ENCODE measurements around the gene HSD3B1. TPM values are rescaled to one million over a fixed set of nuclear protein-coding genes. Genes with fewer than 3 reads are reported as not detected.

The HSD3B1 gene
- total RNA-seq, 1 experiment from 2014 or later, result not detected

DNA sequence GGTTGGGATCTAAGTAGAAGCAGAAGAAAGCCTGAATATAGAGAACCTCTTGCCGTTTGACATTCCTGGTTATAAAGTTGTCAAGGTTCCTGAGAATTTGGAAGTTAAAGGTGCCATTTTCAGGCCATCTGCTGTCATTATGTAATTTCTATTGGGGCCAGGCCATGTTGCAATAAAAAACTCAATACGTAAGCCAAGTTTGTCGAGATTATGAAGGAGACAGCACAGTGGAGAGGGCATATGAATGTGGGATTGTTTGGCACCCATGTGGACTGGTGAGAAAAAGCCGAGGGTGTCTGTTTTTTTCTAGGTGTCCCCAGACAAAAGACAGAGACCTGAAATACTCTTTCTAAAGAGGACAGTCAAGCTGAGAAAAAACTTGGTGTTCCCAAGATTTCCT lies 18.8 kb upstream of the HSD3B1 start:
- Mint-ChIP-seq H3K4me3 (no peak overlapping the region), H3K27me3 (ENCODE audit: low read depth) (peaks cover 3% of the 10 kb centered on the region; the same call in 1 of the 2 replicates), H3K36me3 (no peaks in the 10 kb centered on the region), H3K9me3 (no peaks in the 10 kb centered on the region), H3K27ac (no peak overlapping the region), H3K4me1 (peaks cover 9% of the 10 kb centered on the region)
- TF ChIP-seq, protein P1, sequence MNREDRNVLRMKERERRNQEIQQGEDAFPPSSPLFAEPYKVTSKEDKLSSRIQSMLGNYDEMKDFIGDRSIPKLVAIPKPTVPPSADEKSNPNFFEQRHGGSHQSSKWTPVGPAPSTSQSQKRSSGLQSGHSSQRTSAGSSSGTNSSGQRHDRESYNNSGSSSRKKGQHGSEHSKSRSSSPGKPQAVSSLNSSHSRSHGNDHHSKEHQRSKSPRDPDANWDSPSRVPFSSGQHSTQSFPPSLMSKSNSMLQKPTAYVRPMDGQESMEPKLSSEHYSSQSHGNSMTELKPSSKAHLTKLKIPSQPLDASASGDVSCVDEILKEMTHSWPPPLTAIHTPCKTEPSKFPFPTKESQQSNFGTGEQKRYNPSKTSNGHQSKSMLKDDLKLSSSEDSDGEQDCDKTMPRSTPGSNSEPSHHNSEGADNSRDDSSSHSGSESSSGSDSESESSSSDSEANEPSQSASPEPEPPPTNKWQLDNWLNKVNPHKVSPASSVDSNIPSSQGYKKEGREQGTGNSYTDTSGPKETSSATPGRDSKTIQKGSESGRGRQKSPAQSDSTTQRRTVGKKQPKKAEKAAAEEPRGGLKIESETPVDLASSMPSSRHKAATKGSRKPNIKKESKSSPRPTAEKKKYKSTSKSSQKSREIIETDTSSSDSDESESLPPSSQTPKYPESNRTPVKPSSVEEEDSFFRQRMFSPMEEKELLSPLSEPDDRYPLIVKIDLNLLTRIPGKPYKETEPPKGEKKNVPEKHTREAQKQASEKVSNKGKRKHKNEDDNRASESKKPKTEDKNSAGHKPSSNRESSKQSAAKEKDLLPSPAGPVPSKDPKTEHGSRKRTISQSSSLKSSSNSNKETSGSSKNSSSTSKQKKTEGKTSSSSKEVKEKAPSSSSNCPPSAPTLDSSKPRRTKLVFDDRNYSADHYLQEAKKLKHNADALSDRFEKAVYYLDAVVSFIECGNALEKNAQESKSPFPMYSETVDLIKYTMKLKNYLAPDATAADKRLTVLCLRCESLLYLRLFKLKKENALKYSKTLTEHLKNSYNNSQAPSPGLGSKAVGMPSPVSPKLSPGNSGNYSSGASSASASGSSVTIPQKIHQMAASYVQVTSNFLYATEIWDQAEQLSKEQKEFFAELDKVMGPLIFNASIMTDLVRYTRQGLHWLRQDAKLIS (CRISPR knock-in tag; IDR thresholded peaks at IDR 0.05; ENCODE audit: borderline replicate concordance), result no peak
- TF ChIP-seq HMGA2 (CRISPR knock-in tag; IDR thresholded peaks at IDR 0.05) (no peak), GRHL2 (CRISPR knock-in tag; IDR thresholded peaks at IDR 0.05; ENCODE audit: insufficient replicate concordance, severe bottlenecking) (no peak), ATF1 (CRISPR knock-in tag; IDR thresholded peaks at IDR 0.05) (no peak), ZNF263 (CRISPR knock-in tag; IDR thresholded peaks at IDR 0.05; ENCODE audit: low read depth) (no peak), EMX1 (CRISPR knock-in tag; IDR thresholded peaks at IDR 0.05) (no peak)
- TF ChIP-seq, protein P2, sequence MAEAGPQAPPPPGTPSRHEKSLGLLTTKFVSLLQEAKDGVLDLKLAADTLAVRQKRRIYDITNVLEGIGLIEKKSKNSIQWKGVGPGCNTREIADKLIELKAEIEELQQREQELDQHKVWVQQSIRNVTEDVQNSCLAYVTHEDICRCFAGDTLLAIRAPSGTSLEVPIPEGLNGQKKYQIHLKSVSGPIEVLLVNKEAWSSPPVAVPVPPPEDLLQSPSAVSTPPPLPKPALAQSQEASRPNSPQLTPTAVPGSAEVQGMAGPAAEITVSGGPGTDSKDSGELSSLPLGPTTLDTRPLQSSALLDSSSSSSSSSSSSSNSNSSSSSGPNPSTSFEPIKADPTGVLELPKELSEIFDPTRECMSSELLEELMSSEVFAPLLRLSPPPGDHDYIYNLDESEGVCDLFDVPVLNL (CRISPR knock-in tag; IDR thresholded peaks at IDR 0.05; ENCODE audit: borderline replicate concordance, low read depth), result no peak
- TF ChIP-seq, protein P3, sequence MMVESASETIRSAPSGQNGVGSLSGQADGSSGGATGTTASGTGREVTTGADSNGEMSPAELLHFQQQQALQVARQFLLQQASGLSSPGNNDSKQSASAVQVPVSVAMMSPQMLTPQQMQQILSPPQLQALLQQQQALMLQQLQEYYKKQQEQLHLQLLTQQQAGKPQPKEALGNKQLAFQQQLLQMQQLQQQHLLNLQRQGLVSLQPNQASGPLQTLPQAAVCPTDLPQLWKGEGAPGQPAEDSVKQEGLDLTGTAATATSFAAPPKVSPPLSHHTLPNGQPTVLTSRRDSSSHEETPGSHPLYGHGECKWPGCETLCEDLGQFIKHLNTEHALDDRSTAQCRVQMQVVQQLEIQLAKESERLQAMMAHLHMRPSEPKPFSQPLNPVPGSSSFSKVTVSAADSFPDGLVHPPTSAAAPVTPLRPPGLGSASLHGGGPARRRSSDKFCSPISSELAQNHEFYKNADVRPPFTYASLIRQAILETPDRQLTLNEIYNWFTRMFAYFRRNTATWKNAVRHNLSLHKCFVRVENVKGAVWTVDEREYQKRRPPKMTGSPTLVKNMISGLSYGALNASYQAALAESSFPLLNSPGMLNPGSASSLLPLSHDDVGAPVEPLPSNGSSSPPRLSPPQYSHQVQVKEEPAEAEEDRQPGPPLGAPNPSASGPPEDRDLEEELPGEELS (CRISPR knock-in tag; IDR thresholded peaks at IDR 0.05), result no peak
- ChIA-PET POLR2A (no interaction called here), CTCF (interaction anchor here (1.0 kb wide), 1 partner anchor 12 kb away, joined by 3 read pairs; no protein-coding TSS in a partner anchor)
- DNase-seq (ENCODE audit: low spot score) (no peak), ATAC-seq (no peak)

DNA sequence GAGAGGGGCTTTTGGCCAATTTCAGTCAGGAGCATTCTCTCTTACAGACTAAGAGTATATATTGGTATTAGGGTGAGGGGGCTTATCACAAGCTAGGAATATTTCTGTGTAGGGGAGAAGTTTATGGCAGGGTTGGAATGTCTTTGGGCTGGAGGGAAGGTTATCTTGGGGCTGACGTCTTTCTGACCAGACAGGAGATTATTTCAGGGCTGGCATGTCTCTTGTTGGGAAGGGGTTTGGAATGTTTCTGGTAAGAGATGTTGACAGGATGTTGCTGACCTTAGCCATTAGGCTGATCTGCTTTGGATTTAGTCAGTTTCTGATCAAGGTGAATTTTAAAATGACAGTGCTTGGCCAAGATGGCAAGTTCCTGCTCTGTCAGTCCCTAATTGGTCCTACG lies 17.8 kb upstream of the HSD3B1 start:
- H3K4me1 Mint-ChIP-seq, result no peaks in the 10 kb centered on the region
- DNase-seq (ENCODE audit: low spot score) (no peak), ATAC-seq (no peak)
- H3K36me3 Mint-ChIP-seq, result no peaks in the 10 kb centered on the region
- no peak overlapping the region for H3K4me3 Mint-ChIP-seq
- no peak overlapping the region for H3K27ac Mint-ChIP-seq
- ChIA-PET POLR2A (no interaction called here), CTCF (no interaction called here)
- peaks cover under 1% of the 10 kb centered on the region; the same call in 1 of the 2 replicates for H3K9me3 Mint-ChIP-seq
- peaks cover 3% of the 10 kb centered on the region; the same call in 1 of the 2 replicates for H3K27me3 Mint-ChIP-seq (ENCODE audit: low read depth)
- TF ChIP-seq GABPB1 (CRISPR knock-in tag; IDR thresholded peaks at IDR 0.05) (no peak), ZNF317 (CRISPR knock-in tag; IDR thresholded peaks at IDR 0.05; ENCODE audit: borderline replicate concordance, low read depth) (no peak), ZNF263 (CRISPR knock-in tag; IDR thresholded peaks at IDR 0.05; ENCODE audit: low read depth) (no peak), ETV6 (CRISPR knock-in tag; IDR thresholded peaks at IDR 0.05) (no peak), FOXK1 (CRISPR knock-in tag; IDR thresholded peaks at IDR 0.05) (no peak), NR2C2 (CRISPR knock-in tag; IDR thresholded peaks at IDR 0.05) (no peak)
- TF ChIP-seq, protein P4, sequence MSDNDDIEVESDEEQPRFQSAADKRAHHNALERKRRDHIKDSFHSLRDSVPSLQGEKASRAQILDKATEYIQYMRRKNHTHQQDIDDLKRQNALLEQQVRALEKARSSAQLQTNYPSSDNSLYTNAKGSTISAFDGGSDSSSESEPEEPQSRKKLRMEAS (CRISPR knock-in tag; IDR thresholded peaks at IDR 0.05), result no peak
- TF ChIP-seq, protein P5, sequence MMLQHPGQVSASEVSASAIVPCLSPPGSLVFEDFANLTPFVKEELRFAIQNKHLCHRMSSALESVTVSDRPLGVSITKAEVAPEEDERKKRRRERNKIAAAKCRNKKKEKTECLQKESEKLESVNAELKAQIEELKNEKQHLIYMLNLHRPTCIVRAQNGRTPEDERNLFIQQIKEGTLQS (CRISPR knock-in tag; conservative IDR thresholded peaks at IDR 0.05), result no peak
- TF ChIP-seq, protein P6, sequence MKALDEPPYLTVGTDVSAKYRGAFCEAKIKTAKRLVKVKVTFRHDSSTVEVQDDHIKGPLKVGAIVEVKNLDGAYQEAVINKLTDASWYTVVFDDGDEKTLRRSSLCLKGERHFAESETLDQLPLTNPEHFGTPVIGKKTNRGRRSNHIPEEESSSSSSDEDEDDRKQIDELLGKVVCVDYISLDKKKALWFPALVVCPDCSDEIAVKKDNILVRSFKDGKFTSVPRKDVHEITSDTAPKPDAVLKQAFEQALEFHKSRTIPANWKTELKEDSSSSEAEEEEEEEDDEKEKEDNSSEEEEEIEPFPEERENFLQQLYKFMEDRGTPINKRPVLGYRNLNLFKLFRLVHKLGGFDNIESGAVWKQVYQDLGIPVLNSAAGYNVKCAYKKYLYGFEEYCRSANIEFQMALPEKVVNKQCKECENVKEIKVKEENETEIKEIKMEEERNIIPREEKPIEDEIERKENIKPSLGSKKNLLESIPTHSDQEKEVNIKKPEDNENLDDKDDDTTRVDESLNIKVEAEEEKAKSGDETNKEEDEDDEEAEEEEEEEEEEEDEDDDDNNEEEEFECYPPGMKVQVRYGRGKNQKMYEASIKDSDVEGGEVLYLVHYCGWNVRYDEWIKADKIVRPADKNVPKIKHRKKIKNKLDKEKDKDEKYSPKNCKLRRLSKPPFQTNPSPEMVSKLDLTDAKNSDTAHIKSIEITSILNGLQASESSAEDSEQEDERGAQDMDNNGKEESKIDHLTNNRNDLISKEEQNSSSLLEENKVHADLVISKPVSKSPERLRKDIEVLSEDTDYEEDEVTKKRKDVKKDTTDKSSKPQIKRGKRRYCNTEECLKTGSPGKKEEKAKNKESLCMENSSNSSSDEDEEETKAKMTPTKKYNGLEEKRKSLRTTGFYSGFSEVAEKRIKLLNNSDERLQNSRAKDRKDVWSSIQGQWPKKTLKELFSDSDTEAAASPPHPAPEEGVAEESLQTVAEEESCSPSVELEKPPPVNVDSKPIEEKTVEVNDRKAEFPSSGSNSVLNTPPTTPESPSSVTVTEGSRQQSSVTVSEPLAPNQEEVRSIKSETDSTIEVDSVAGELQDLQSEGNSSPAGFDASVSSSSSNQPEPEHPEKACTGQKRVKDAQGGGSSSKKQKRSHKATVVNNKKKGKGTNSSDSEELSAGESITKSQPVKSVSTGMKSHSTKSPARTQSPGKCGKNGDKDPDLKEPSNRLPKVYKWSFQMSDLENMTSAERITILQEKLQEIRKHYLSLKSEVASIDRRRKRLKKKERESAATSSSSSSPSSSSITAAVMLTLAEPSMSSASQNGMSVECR (CRISPR knock-in tag; IDR thresholded peaks at IDR 0.05; ENCODE audit: borderline replicate concordance), result no peak
- TF ChIP-seq, protein P7, sequence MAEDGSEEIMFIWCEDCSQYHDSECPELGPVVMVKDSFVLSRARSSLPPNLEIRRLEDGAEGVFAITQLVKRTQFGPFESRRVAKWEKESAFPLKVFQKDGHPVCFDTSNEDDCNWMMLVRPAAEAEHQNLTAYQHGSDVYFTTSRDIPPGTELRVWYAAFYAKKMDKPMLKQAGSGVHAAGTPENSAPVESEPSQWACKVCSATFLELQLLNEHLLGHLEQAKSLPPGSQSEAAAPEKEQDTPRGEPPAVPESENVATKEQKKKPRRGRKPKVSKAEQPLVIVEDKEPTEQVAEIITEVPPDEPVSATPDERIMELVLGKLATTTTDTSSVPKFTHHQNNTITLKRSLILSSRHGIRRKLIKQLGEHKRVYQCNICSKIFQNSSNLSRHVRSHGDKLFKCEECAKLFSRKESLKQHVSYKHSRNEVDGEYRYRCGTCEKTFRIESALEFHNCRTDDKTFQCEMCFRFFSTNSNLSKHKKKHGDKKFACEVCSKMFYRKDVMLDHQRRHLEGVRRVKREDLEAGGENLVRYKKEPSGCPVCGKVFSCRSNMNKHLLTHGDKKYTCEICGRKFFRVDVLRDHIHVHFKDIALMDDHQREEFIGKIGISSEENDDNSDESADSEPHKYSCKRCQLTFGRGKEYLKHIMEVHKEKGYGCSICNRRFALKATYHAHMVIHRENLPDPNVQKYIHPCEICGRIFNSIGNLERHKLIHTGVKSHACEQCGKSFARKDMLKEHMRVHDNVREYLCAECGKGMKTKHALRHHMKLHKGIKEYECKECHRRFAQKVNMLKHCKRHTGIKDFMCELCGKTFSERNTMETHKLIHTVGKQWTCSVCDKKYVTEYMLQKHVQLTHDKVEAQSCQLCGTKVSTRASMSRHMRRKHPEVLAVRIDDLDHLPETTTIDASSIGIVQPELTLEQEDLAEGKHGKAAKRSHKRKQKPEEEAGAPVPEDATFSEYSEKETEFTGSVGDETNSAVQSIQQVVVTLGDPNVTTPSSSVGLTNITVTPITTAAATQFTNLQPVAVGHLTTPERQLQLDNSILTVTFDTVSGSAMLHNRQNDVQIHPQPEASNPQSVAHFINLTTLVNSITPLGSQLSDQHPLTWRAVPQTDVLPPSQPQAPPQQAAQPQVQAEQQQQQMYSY (CRISPR knock-in tag; IDR thresholded peaks at IDR 0.05), result no peak

All from WTC11 (cell line).